Aorta (tissue), 5 donors: ENCODE data around the gene XPC. TPM values are rescaled to one million over a fixed set of nuclear protein-coding genes. Genes with fewer than 3 reads are reported as not detected.
A peak's percentile ranks its signal among the peaks of the same experiment; 100 is the strongest.

Source experiments
- ATAC-seq: fragments of 200-7000 bp; cut with Tn5 transposase; one replicate; pipeline ENCODE4 v1.9.1; 2022; ENCODE audit warnings: moderate library complexity; ENCODE audit not compliant: low FRiP score
- DNase-seq, 2 donors: peaks; one replicate each; pipeline ENCODE4 v3.0.0-alpha.2; 2020
- H3K27ac ChIP-seq, 2 donors: one replicate each; pipeline ENCODE4 v1.5.1; 2013; ENCODE audit warnings: low read length in 2 of 2, mild to moderate bottlenecking in 2 of 2, moderate library complexity in 2 of 2, control low read depth in 1 of 2, inconsistent platforms in 1 of 2, low read depth in 1 of 2
- H3K27me3 ChIP-seq, 2 donors: one replicate each; pipeline ENCODE4 v1.6.1; 2013; ENCODE audit warnings: control low read depth in 1 of 2, low read length in 1 of 2, mild to moderate bottlenecking in 1 of 2, moderate library complexity in 1 of 2; ENCODE audit not compliant: insufficient read depth in 2 of 2, control insufficient read depth in 1 of 2
- H3K36me3 ChIP-seq, 2 donors: one replicate each; pipeline ENCODE4 v1.6.1; 2013; ENCODE audit warnings: control low read depth in 1 of 2, low read length in 1 of 2, mild to moderate bottlenecking in 1 of 2; ENCODE audit not compliant: insufficient read depth in 2 of 2, control insufficient read depth in 1 of 2
- H3K4me1 ChIP-seq, 2 donors: one replicate each; pipeline ENCODE4 v1.6.1; 2013; ENCODE audit warnings: low read length in 2 of 2, control low read depth in 1 of 2, mild to moderate bottlenecking in 1 of 2, moderate library complexity in 1 of 2; ENCODE audit not compliant: insufficient read depth in 2 of 2, control insufficient read depth in 1 of 2
- H3K4me3 ChIP-seq, 2 donors: one replicate each; pipeline ENCODE4 v1.5.1; 2013; ENCODE audit warnings: low read length in 2 of 2, control low read depth in 1 of 2, mild to moderate bottlenecking in 1 of 2
- H3K9me3 ChIP-seq: one replicate; pipeline ENCODE4 v1.6.1; 2013; ENCODE audit warnings: mild to moderate bottlenecking, low read length; ENCODE audit not compliant: control insufficient read depth
- WGBS, 2 donors: extraction: QIAGEN DNeasy Blood & Tissue Kit; methylation state at CpG; one replicate each; pipeline ENCODE4 v1.1.7; 2013; 5-methylcytosine and 5-hydroxymethylcytosine counted together
- intact Hi-C, 2 donors: fragments of 100-400 bp; cut with DNase I; formaldehyde crosslinking; loops; one replicate each; pipeline versions ENCODE4 v1.14.2 to v1.15.0; 2022
- polyA plus RNA-seq, 2 donors: library from polyadenylated mRNA; stranded (reverse); fragments of 200-250 nt; gene quantifications; one replicate each; pipeline ENCODE4 v1.2.3, GENCODE V29; 2013
- total RNA-seq, 2 donors: library from RNA; stranded (reverse); fragmentation: NEBNext Ultra II Directional; extraction: Animal tissue kit (Norgen Biotek cat#: 25700); gene quantifications; one replicate each; pipeline ENCODE4 v1.2.1, GENCODE V29; 2021
- donor health status: healthy with polysubstance abuse.
- donor health status: Bipolar disorder and iron deficiency.
- donor health status: DM: no; HTN: no; CAD: no.
- donor health status: DM: no; HTN: no; CAD: no.
- donor health status: DM: yes; HTN: yes; CAD: no.

Gene XPC
- total and polyA plus RNA-seq, 4 donors: 14.3 to 37.1 (median 33.2) TPM

DNA sequence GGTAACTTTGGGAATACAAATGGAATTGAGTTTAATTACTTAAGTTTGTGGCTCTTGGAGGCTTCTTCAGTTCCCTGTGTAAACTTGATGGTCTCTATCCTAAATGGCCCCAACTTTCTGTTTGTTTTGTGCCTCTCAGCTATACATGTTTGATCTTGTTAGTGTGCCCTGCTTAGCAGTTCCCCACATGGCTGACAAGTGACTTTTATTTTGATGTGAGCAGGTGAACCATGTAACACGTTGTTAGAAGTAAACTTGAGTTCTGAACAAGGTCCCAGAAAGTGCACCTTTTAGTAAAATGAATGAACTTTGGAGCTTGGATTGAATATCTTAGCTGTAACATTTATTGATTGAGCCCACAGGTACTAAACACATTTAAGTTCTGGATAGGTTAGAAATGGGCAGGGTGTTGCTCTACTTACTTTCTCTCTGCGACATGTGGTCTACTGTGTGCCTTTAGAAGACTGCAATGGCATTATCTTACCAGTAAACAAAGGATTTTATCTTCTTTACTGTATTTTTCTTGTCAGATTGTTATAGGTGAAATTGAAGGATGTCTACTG is 4.7 kb upstream of the XPC start:
- H3K36me3 ChIP-seq: peaks cover 6 to 7% of the 10 kb centered on the region in 2 donors

DNA sequence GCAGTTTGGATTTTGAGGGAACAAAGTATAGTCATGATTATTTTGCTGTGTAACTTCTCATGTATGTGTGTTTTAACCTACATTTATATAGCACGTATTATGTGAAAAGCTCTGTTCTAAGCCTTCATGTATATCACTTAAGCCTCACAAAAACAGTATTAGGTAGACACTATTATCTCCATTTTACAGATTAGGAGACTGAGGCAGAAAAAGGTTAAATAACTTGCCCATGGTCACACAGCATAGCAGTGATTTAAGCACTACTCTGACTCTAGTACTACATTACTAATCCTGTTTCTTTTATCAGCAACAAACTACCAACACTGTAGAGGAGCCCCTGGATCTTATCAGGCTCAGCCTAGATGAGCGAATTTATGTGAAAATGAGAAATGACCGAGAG is 2.9 kb upstream of the XPC start:
- H3K9me3 ChIP-seq: no peaks in the 10 kb centered on the region
- no peak for DNase-seq
- peaks cover 0 to 5% of the 10 kb centered on the region in 2 donors for H3K4me1 ChIP-seq
- WGBS, 2 donors: 93 to 94% methylated on average over 3 of the region's 3 CpGs
- no peak overlapping the region for H3K4me3 ChIP-seq
- no peaks in the 10 kb centered on the region for H3K27me3 ChIP-seq
- H3K36me3 ChIP-seq: peaks cover 0 to 7% of the 10 kb centered on the region in 2 donors
- H3K27ac ChIP-seq: no peak overlapping the region
- ATAC-seq: no peak
- intact Hi-C loops: no loop called here

More for the DNA sequence above, 4.7 kb upstream of the XPC start:
- DNase-seq: no peak
- ATAC-seq: no peak
- no peak overlapping the region for H3K27ac ChIP-seq
- no peaks in the 10 kb centered on the region for H3K4me1 ChIP-seq
- intact Hi-C loops: no loop called here
- H3K9me3 ChIP-seq: no peaks in the 10 kb centered on the region
- no peaks in the 10 kb centered on the region for H3K27me3 ChIP-seq
- WGBS, 2 donors: 56 to 58% methylated on average over 2 of the region's 2 CpGs
- no peak overlapping the region for H3K4me3 ChIP-seq

DNA sequence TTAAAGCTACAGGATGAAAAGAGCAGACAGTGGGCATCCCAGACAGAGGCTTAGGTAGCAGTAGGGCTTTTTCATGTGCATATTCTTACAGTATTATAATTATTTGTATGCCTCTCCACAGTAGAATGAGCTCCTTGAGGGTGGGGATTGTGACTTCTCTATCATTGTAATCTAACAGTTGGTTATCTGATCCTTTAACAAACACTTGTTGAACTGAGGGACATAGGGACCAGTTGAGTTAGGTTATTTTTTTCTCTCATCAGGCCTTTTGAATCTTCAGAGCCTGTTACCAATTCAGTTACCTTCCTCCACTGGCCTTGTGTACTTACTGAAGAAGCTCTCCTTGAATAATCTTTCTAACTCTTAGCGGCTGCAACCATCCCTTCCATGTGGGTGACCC is 1.4 kb upstream of the XPC start:
- Histone ChIP-seq H3K4me1 (peaks cover 0 to 9% of the 10 kb centered on the region in 2 donors), H3K36me3 (peaks cover 0 to 7% of the 10 kb centered on the region in 2 donors), H3K9me3 (no peaks in the 10 kb centered on the region), H3K27ac (no peak overlapping the region), H3K27me3 (no peaks in the 10 kb centered on the region), H3K4me3 (no peak overlapping the region)
- ATAC-seq (no peak), DNase-seq (no peak)
- WGBS, 2 donors: 88 to 100% methylated on average over 1 of the region's 1 CpG
- intact Hi-C loops: loop anchor here (2.0 to 10.0 kb wide), 4 partner anchors 33 to 285 kb away; partner anchors contain the start of genes CHCHD4 (in 1 of the 2) and TMEM43 (in 1 of the 2)

DNA sequence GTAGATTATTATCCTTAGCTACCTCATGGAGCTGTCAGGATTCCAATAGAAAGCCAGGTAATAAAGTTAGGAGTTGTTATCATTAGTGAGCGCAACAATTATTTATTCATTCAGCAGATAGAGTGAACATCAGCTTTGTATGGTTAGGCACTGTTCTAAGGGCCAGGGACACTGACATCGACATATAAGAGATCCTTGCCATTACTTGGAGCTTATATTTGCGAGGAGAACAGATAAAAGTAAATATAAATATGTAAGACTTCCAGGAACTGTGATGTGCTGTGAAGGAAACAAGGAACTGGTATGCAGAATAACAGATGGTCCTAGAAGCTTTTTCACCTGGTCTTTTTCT is 689 bp upstream of the XPC start:
- Histone ChIP-seq H3K4me1 (peaks cover 0 to 9% of the 10 kb centered on the region in 2 donors), H3K9me3 (no peaks in the 10 kb centered on the region), H3K27ac (peak overlapping the region in 1 of 2 donors; percentile 82), H3K27me3 (no peaks in the 10 kb centered on the region), H3K4me3 (peak overlapping the region; percentile 40 to 85), H3K36me3 (peaks cover 0 to 7% of the 10 kb centered on the region in 2 donors)
- ATAC-seq: no peak
- 2 to 4% methylated on average over 3 of the region's 3 CpGs for WGBS, 2 donors
- no peak for DNase-seq
- intact Hi-C loops: loop anchor here (2.0 to 10.0 kb wide), 4 partner anchors 32 to 284 kb away; partner anchors contain the start of genes CHCHD4 (in 1 of the 2) and TMEM43 (in 1 of the 2)

DNA sequence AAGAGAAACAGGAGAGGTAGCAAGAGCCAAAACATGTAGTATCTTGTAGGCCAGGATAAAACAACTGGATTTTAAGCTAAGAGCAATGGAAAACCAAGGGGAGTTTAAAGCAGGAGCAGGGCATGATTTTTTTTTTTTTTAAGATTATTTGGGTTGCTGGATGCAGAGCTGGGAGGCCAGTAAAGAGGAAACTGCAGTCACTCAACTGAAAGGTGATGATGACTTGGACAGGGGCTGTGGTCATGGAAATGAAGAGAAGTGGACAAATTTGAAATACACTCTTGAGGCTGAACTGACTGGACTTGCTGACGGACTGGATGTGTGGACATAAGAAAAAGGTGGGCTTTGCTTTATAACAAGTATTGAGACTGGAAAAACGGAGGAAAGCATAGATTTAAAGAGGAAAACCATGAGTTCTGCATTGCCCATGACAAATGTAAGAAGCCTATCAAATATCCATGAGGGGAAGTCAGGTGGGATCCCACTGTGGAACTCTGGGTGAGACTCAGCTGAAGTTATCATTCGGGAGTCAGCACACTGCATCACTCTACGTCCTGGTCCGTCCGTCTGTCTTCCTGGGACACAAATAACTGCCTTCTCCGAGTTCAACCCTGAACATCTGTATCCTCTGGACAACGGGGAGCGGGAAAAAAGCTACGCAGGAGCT is 688 bp downstream of the XPC start:
- no peaks in the 10 kb centered on the region for H3K9me3 ChIP-seq
- peak overlapping the region; percentile 62 to 65 for H3K4me3 ChIP-seq
- H3K4me1 ChIP-seq: peaks cover 0 to 9% of the 10 kb centered on the region in 2 donors
- H3K27me3 ChIP-seq: no peaks in the 10 kb centered on the region
- no peak for DNase-seq
- H3K27ac ChIP-seq: peak overlapping the region; percentile 68 to 97
- ATAC-seq: no peak
- 1 to 3% methylated on average over 10 of the region's 10 CpGs for WGBS, 2 donors
- intact Hi-C loops: loop anchor here (1.0 to 10.0 kb wide), 5 partner anchors 31 to 283 kb away; partner anchors contain the start of genes TMEM43 (in 2 of the 2) and CHCHD4 (in 1 of the 2)
- H3K36me3 ChIP-seq: no peaks in the 10 kb centered on the region

DNA sequence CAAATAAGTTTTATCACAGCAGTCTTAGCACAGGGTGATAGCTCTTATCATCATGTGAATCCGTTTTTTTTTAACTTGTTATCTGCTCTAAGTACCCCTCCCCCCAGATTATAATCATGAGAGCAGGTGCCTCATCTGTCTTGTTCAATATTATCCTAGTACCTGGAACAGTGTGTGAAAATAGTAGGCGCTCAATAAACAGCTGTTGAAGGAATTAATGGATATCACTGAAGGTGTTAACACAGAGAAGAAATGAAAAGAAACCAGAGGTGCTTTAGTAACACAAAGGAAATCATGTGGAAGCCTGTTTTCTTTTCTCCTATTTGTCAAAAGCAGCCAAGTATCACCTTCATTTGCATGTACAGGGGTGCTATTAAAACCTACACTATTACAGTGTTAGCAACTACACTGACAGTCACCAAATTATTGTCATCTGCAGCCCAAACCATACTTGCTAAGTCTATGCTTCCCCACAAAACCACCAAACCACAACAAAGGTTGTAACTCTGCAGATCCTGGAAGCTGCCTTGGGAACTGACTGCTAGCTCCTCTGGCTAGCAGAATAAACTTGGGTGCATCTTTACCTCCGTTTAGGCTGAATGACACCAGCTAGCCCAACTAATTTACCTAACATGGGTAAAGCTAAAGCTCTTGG is 2.9 kb downstream of the XPC start:
- H3K9me3 ChIP-seq: no peaks in the 10 kb centered on the region
- no peak overlapping the region for H3K27ac ChIP-seq
- no peaks in the 10 kb centered on the region for H3K27me3 ChIP-seq
- intact Hi-C loops: loop anchor here (5.0 to 10.0 kb wide), 3 partner anchors 33 to 281 kb away; partner anchors contain the start of genes CHCHD4 (in 1 of the 2) and TMEM43 (in 1 of the 2)
- WGBS, 2 donors: 65 to 74% methylated on average over 3 of the region's 3 CpGs
- H3K36me3 ChIP-seq: peaks cover 4% of the 10 kb centered on the region in 2 donors
- H3K4me3 ChIP-seq: no peak overlapping the region
- ATAC-seq: no peak
- peaks cover 0 to 9% of the 10 kb centered on the region in 2 donors for H3K4me1 ChIP-seq
- no peak for DNase-seq

DNA sequence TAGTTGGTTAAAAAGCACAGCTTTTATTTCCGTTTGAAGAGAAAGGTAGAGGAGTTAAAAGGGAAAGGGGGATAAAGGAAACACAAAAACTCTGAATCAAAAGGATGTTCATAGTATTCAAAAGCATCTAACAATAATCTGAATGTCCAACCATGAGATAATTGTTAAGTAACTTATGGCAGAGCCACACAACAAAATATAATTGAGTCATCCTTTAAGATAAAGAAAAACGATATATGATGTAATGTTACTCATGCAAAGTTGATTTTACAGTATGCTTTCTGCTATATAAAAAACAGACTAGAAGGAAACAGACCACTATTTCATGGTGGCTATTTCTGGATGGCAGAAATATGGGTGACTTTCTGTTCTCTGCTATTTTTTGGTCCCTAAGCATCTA is 3.9 kb downstream of the XPC start:
- DNase-seq (no peak), ATAC-seq (no peak)
- Histone ChIP-seq H3K4me3 (no peak overlapping the region), H3K27ac (no peak overlapping the region), H3K27me3 (no peaks in the 10 kb centered on the region), H3K4me1 (peaks cover 0 to 9% of the 10 kb centered on the region in 2 donors), H3K9me3 (no peaks in the 10 kb centered on the region), H3K36me3 (peaks cover 4% of the 10 kb centered on the region in 2 donors)
- 50 to 57% methylated on average over 2 of the region's 2 CpGs for WGBS, 2 donors
- intact Hi-C loops: loop anchor here (10.0 kb wide), 2 partner anchors 50 to 280 kb away; partner anchors contain the start of genes CHCHD4 (in 1 of the 2) and TMEM43 (in 1 of the 2)

DNA sequence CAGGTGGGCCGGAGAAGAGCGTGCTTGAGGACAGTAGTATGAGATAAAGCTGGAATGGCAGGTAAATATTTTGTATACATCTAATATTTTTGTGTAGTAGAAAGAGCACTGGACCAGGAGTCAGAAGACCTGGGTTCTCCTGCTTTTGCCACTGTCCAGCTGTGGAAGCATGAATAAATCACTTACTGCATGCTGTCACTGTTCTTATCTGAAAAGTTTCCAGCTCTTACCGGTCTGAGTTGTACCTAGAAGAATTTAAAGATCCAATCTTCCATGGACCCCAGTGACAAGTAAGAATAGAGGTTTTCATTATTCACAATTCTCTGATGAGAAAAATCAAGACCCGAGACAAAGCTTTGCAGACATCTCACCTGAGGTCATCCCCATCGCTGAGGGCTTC is 5.9 kb downstream of the XPC start:
- Histone ChIP-seq H3K9me3 (no peaks in the 10 kb centered on the region), H3K36me3 (peaks cover 7% of the 10 kb centered on the region in 2 donors), H3K4me3 (no peak overlapping the region), H3K27me3 (no peaks in the 10 kb centered on the region), H3K27ac (no peak overlapping the region), H3K4me1 (peaks cover 0 to 8% of the 10 kb centered on the region in 2 donors)
- DNase-seq: no peak
- WGBS, 2 donors: 88 to 90% methylated on average over 5 of the region's 5 CpGs
- intact Hi-C loops: loop anchor here (10.0 kb wide), 2 partner anchors 48 to 278 kb away; partner anchors contain the start of genes CHCHD4 (in 1 of the 2) and TMEM43 (in 1 of the 2)
- no peak for ATAC-seq
